Measurements from ENCODE around the gene SGTA.

Gene SGTA

DNA sequence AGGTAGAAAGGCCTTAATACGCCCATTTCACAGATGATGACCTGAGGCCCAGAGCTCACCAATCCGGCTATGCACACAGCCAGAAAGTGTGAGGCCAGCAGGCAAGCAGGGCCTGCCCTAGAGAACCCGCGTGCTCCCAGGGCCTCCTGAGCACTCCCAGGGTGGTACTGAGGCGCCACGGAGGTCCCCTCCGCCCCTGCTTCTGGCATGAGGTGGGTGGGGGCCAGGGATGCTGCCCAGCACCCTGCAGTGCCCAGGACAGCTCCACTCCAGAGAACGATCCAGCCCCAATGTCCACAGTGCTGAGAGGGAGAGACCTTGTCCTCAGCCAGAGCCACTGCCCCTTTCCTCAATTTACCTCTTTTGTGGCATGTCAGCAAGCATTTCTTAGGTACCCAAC is 13.9 kb downstream of the SGTA start (continued):
- no peak for TF ChIP-seq KLF16 (tag by site-specific recombination; IDR thresholded peaks at IDR 0.05)
- no peak for TF ChIP-seq ZNF830 (tag by site-specific recombination; IDR thresholded peaks at IDR 0.05; ENCODE audit: low read depth)
- no peak for TF ChIP-seq ZNF701 (tag by site-specific recombination; IDR thresholded peaks at IDR 0.05)
- TF ChIP-seq ZNF148 (tag by site-specific recombination; IDR thresholded peaks at IDR 0.05; ENCODE audit: borderline replicate concordance), result no peak
- TF ChIP-seq, protein P1, sequence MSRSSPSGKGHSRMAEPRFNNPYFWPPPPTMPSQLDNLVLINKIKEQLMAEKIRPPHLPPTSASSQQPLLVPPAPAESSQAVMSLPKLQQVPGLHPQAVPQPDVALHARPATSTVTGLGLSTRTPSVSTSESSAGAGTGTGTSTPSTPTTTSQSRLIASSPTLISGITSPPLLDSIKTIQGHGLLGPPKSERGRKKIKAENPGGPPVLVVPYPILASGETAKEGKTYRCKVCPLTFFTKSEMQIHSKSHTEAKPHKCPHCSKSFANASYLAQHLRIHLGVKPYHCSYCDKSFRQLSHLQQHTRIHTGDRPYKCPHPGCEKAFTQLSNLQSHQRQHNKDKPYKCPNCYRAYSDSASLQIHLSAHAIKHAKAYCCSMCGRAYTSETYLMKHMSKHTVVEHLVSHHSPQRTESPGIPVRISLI (tag by site-specific recombination; IDR thresholded peaks at IDR 0.05), result no peak
- no peak for TF ChIP-seq ZNF221 (tag by site-specific recombination; IDR thresholded peaks at IDR 0.05; ENCODE audit: borderline replicate concordance)
- TF ChIP-seq ZNF211 (tag by site-specific recombination; IDR thresholded peaks at IDR 0.05; ENCODE audit: low read depth), result no peak
- no peak for TF ChIP-seq ZSCAN30 (tag by site-specific recombination; IDR thresholded peaks at IDR 0.05)
- TF ChIP-seq ZBTB21 (tag by site-specific recombination; IDR thresholded peaks at IDR 0.05), result no peak
- TF ChIP-seq ZNF530 (tag by site-specific recombination; IDR thresholded peaks at IDR 0.05; ENCODE audit: low read depth), result no peak
- TF ChIP-seq, protein P2, sequence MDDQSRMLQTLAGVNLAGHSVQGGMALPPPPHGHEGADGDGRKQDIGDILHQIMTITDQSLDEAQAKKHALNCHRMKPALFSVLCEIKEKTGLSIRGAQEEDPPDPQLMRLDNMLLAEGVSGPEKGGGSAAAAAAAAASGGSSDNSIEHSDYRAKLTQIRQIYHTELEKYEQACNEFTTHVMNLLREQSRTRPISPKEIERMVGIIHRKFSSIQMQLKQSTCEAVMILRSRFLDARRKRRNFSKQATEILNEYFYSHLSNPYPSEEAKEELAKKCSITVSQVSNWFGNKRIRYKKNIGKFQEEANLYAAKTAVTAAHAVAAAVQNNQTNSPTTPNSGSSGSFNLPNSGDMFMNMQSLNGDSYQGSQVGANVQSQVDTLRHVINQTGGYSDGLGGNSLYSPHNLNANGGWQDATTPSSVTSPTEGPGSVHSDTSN (CRISPR knock-in tag; IDR thresholded peaks at IDR 0.05), result no peak

GRCh38 chr19:2768365-2769132 is 14.5 kb downstream of the SGTA start:
- no peaks in the 10 kb centered on the region for H3K4me1 ChIP-seq (ENCODE audit: control insufficient read depth, insufficient read depth, low read length)
- ChIA-PET CTCF (interaction anchor here (0.6 to 0.8 kb wide), 2 partner anchors 20 to 120 kb away, joined by 3 read pairs; no protein-coding TSS in a partner anchor), POLR2A (no interaction called here)
- H3K9me3 ChIP-seq (ENCODE audit: control insufficient read depth, insufficient read depth, low read depth, low read length), result no peaks in the 10 kb centered on the region
- H3K36me3 ChIP-seq (ENCODE audit: control insufficient read depth in 2 of 2, insufficient read depth in 1 of 2, low read length in 2 of 2), result peaks cover 21 to 71% of the 10 kb centered on the region in 2 experiments
- no peak overlapping the region for H3K27ac ChIP-seq (ENCODE audit: extremely low read depth, low read depth, low read length)
- no peak overlapping the region for H3K4me3 ChIP-seq (ENCODE audit: low read depth, low read length)
- TF ChIP-seq ZNF76 (tag by site-specific recombination; IDR thresholded peaks at IDR 0.05; ENCODE audit: borderline replicate concordance, low read depth) (no peak), HOXC10 (CRISPR knock-in tag; IDR thresholded peaks at IDR 0.05) (no peak), ZNF639 (tag by site-specific recombination; IDR thresholded peaks at IDR 0.05) (no peak), PRDM1 (tag by site-specific recombination; IDR thresholded peaks at IDR 0.05) (no peak), ZNF701 (tag by site-specific recombination; IDR thresholded peaks at IDR 0.05) (no peak), ZNF404 (tag by site-specific recombination; IDR thresholded peaks at IDR 0.05) (no peak), ZNF398 (tag by site-specific recombination; IDR thresholded peaks at IDR 0.05) (no peak), ZNF37A (tag by site-specific recombination; IDR thresholded peaks at IDR 0.05) (no peak), ZNF792 (tag by site-specific recombination; IDR thresholded peaks at IDR 0.05) (no peak), ZNF843 (tag by site-specific recombination; IDR thresholded peaks at IDR 0.05) (no peak), ZBTB44 (tag by site-specific recombination; IDR thresholded peaks at IDR 0.05) (no peak)
